ENCODE results near the gene SATB2. TPM values are rescaled to one million over a fixed set of nuclear protein-coding genes. Genes with fewer than 3 reads are reported as not detected.

The SATB2 gene
- total RNA-seq, 1 donor from 2014 or later: 1.3 TPM

GRCh38 chr2:199465988-199466691 is 8.4 kb upstream of the SATB2 start:
- DNase-seq (ENCODE audit: low read depth, low spot score): no peak

- no peak for DNase-seq (ENCODE audit: low read depth, low spot score)
Observed at GRCh38 chr2:199465390-199465789, 7.7 kb upstream of the SATB2 start.

- DNase-seq (ENCODE audit: low read depth, low spot score): no peak
Observed at GRCh38 chr2:199464606-199465352, 7.0 kb upstream of the SATB2 start.

- DNase-seq (ENCODE audit: low read depth, low spot score): no peak
Observed at GRCh38 chr2:199463708-199464605, 6.2 kb upstream of the SATB2 start.

- DNase-seq (ENCODE audit: low read depth, low spot score): no peak
Observed at GRCh38 chr2:199462956-199463692, 5.4 kb upstream of the SATB2 start.

GRCh38 chr2:199462347-199462955 is 4.7 kb upstream of the SATB2 start:
- no peak for DNase-seq (ENCODE audit: low read depth, low spot score)

- DNase-seq (ENCODE audit: low read depth, low spot score): no peak
Observed at GRCh38 chr2:199461711-199462346, 4.1 kb upstream of the SATB2 start.

- DNase-seq (ENCODE audit: low read depth, low spot score): no peak
Observed at GRCh38 chr2:199460846-199461710, 3.3 kb upstream of the SATB2 start.

GRCh38 chr2:199460101-199460671 is 2.4 kb upstream of the SATB2 start:
- DNase-seq (ENCODE audit: low read depth, low spot score): no peak

- peak; percentile 83 for DNase-seq (ENCODE audit: low read depth, low spot score)
Observed at GRCh38 chr2:199459286-199460100, 1.8 kb upstream of the SATB2 start.

GRCh38 chr2:199458806-199459285 is 1.1 kb upstream of the SATB2 start:
- DNase-seq (ENCODE audit: low read depth, low spot score): no peak

- DNase-seq (ENCODE audit: low read depth, low spot score): no peak
Observed at GRCh38 chr2:199458009-199458805, 468 bp upstream of the SATB2 start.

- DNase-seq (ENCODE audit: low read depth, low spot score): no peak
Observed at GRCh38 chr2:199456383-199457146, 1.2 kb downstream of the SATB2 start.

- DNase-seq (ENCODE audit: low read depth, low spot score): no peak
Observed at GRCh38 chr2:199455545-199456382, 2.0 kb downstream of the SATB2 start.

GRCh38 chr2:199455210-199455544 is 2.6 kb downstream of the SATB2 start:
- no peak for DNase-seq (ENCODE audit: low read depth, low spot score)

GRCh38 chr2:199452991-199453379 is 4.8 kb downstream of the SATB2 start:
- no peak for DNase-seq (ENCODE audit: low read depth, low spot score)

Measured in pulmonary artery endothelial cell (primary cell).